Prostate gland (tissue), 2 donors: ENCODE data around the gene FBXO40. TPM values are rescaled to one million over a fixed set of nuclear protein-coding genes. Genes with fewer than 3 reads are reported as not detected.

Source experiments
- DNase-seq: peaks from one replicate; pipeline ENCODE4 v3.0.0-alpha.2; 2019; ENCODE audit warnings: low spot score
- H3K27ac ChIP-seq, 2 donors: fragments of 200-600 bp; sonication (generic); 2 replicates each; pipeline ENCODE4 v1.5.1; 2017 to 2019
- H3K27me3 ChIP-seq: fragments of 200-600 bp; sonication (generic); replicated peaks from 2 replicates; pipeline ENCODE4 v1.5.1; 2019; ENCODE audit not compliant: insufficient read depth
- H3K36me3 ChIP-seq, 2 donors: fragments of 200-600 bp; sonication (generic); 1 replicate in 1 of 2; 2 replicates in 1 of 2; pipeline versions ENCODE4 v1.5.1 to v1.8.1; 2017 to 2019
- H3K4me1 ChIP-seq: fragments of 200-600 bp; sonication (generic); replicated peaks from 2 replicates; pipeline ENCODE4 v1.5.1; 2019
- H3K4me3 ChIP-seq, 2 donors: fragments of 200-600 bp; sonication (generic); 2 replicates each; pipeline ENCODE4 v1.5.1; 2017 to 2019
- H3K9me3 ChIP-seq: fragments of 200-600 bp; sonication (generic); 2 replicates; pipeline ENCODE4 v1.5.1; 2017
- POLR2A ChIP-seq: fragments of 450-650 bp; IDR thresholded peaks from one replicate; pipeline ENCODE4 v1.6.1; 2016; ENCODE audit warnings: antibody characterized with exemption, mild to moderate bottlenecking
- POLR2AphosphoS5 ChIP-seq: sonication (generic); formaldehyde crosslinking; IDR thresholded peaks from one replicate; pipeline ENCODE4 v1.6.1; 2017; ENCODE audit warnings: antibody characterized with exemption
- WGBS: methylation state at CpG from one replicate; pipeline ENCODE4 v1.1.5; 2018; 5-methylcytosine and 5-hydroxymethylcytosine counted together
- intact Hi-C: fragments of 100-400 bp; cut with DNase I; formaldehyde crosslinking; loops from one replicate; pipeline ENCODE4 v1.14.2; 2022
- total RNA-seq, 2 donors: library from RNA; depleted of rRNA; stranded (reverse); fragments of >200 nt; gene quantifications; one replicate each; pipeline ENCODE4 v1.1.0, GENCODE V29; 2016
- TF ChIP-seq, protein P1 (sequence below), 4 experiments: fragments of 200-600 bp in 2 of 4; fragments of 450-650 bp in 2 of 4; sonication (generic) in 2 of 4; IDR thresholded peaks; 1 replicate in 3 of 4; 2 replicates in 1 of 4; pipeline ENCODE4 v1.5.1; 2016 to 2019; ENCODE audit warnings: antibody characterized with exemption in 4 of 4, mild to moderate bottlenecking in 2 of 4, moderate library complexity in 2 of 4

FBXO40 gene
- total RNA-seq, 2 donors from 2014 or later = 0.18 to 0.68 TPM

DNA sequence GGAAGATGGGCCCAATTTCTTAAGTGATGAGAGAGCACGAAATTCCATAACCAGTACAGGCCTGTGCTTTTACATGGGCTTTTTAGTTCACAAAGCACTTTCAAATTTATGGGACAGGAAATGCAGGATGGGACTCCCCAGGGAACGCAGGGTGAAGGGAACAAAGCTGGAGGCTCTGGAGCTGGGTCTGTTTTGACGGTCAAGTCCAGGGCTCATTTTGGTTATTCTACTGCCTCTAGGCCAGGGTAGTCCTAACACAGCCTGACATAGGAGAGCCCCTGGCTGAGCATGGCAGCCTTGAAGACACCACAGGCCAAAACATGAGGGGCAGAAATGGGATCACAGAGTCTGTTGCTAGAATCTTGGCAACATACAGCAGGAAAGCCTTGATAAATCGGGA lies 34.0 kb downstream of the FBXO40 start:
- 58% methylated on average over 4 of the region's 4 CpGs for WGBS
- no peaks in the 10 kb centered on the region for H3K27me3 ChIP-seq
- H3K4me3 ChIP-seq = no peak overlapping the region
- H3K27ac ChIP-seq = no peak overlapping the region
- no peak for DNase-seq
- intact Hi-C loops = no loop called here
- no peak for TF ChIP-seq POLR2AphosphoS5
- TF ChIP-seq, protein P1, sequence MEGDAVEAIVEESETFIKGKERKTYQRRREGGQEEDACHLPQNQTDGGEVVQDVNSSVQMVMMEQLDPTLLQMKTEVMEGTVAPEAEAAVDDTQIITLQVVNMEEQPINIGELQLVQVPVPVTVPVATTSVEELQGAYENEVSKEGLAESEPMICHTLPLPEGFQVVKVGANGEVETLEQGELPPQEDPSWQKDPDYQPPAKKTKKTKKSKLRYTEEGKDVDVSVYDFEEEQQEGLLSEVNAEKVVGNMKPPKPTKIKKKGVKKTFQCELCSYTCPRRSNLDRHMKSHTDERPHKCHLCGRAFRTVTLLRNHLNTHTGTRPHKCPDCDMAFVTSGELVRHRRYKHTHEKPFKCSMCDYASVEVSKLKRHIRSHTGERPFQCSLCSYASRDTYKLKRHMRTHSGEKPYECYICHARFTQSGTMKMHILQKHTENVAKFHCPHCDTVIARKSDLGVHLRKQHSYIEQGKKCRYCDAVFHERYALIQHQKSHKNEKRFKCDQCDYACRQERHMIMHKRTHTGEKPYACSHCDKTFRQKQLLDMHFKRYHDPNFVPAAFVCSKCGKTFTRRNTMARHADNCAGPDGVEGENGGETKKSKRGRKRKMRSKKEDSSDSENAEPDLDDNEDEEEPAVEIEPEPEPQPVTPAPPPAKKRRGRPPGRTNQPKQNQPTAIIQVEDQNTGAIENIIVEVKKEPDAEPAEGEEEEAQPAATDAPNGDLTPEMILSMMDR (IDR thresholded peaks at IDR 0.05) = no peak
- TF ChIP-seq POLR2A = no peak
- no peaks in the 10 kb centered on the region for H3K4me1 ChIP-seq
- H3K36me3 ChIP-seq = no peaks in the 10 kb centered on the region
- no peaks in the 10 kb centered on the region for H3K9me3 ChIP-seq

DNA sequence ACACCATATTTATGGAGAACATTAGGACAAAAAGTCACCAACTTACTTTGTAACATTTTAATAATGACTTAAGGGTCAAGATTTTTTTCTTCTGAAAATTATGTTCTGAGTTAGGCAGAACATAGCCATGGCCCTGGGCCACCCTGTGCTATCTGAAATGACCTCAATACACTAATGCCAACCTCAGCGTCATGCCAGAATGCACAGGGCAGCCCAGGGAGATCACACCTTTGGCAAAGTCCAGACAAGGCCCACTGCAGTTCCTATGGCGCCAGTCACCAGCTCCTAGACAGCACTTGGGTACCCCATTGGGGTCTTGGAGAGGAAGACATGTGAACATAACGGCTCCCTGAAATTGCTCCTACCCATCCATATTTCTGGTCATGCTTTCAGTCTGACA lies 34.4 kb downstream of the FBXO40 start:
- 66% methylated on average over 3 of the region's 3 CpGs for WGBS
- Histone ChIP-seq H3K27ac (no peak overlapping the region), H3K4me1 (no peaks in the 10 kb centered on the region), H3K36me3 (no peaks in the 10 kb centered on the region), H3K4me3 (no peak overlapping the region), H3K9me3 (no peaks in the 10 kb centered on the region), H3K27me3 (no peaks in the 10 kb centered on the region)
- intact Hi-C loops = no loop called here
- no peak for DNase-seq
- TF ChIP-seq, protein P1 (IDR thresholded peaks at IDR 0.05) = no peak
- TF ChIP-seq POLR2AphosphoS5 (no peak), POLR2A (no peak)

DNA sequence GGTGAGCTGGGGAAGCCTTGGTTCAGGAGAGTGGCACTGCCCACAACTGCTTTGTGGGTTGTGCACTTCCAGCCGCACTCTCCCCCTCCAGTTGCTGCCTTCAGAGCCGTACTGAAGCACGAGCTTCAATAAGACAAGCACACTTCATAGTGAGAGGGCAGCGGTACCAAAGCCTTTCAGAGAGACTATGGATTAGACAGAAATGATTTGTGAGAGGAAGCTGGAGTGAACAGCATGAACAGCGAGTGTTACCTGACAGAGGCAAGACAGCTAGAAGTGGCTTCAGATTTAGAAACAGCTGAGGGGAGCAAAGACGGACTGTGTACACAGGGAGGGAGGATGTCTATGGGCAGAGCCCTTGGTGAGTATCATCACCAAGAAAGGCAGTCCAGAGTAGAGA lies 36.4 kb downstream of the FBXO40 start:
- Histone ChIP-seq H3K27ac (no peak overlapping the region), H3K36me3 (no peaks in the 10 kb centered on the region), H3K9me3 (no peaks in the 10 kb centered on the region), H3K4me1 (no peaks in the 10 kb centered on the region), H3K27me3 (no peaks in the 10 kb centered on the region), H3K4me3 (no peak overlapping the region)
- WGBS = 91% methylated on average over 6 of the region's 6 CpGs
- intact Hi-C loops = no loop called here
- DNase-seq = no peak
- TF ChIP-seq, protein P1 (IDR thresholded peaks at IDR 0.05) = no peak
- TF ChIP-seq POLR2AphosphoS5 = no peak
- no peak for TF ChIP-seq POLR2A

DNA sequence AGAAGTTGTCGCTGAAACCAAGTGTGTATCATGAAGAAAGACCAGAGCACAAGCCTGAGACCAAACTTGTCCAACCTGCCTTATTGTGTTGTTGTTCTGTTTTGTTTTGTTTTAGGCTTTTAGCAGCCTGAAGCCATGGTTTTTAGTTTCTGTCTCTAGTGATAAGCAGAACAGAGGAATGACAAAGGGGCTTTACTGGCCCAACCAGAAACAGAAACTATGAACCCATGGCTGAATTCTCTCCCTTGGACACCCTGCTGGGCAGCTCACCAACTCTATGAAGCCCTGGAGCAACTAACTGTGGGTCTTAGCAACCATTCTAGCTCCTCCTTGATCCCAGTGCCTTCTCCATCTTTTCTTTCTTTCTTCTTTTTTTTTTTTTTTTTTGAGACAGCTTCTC lies 37.2 kb downstream of the FBXO40 start:
- H3K4me3 ChIP-seq = no peak overlapping the region
- no peaks in the 10 kb centered on the region for H3K27me3 ChIP-seq
- WGBS = 90% methylated on average over 1 of the region's 1 CpG
- H3K27ac ChIP-seq = no peak overlapping the region
- H3K36me3 ChIP-seq = no peaks in the 10 kb centered on the region
- H3K4me1 ChIP-seq = no peaks in the 10 kb centered on the region
- DNase-seq = no peak
- intact Hi-C loops = no loop called here
- H3K9me3 ChIP-seq = no peaks in the 10 kb centered on the region
- no peak for TF ChIP-seq POLR2A
- TF ChIP-seq, protein P1 (IDR thresholded peaks at IDR 0.05) = no peak
- TF ChIP-seq POLR2AphosphoS5 = no peak

DNA sequence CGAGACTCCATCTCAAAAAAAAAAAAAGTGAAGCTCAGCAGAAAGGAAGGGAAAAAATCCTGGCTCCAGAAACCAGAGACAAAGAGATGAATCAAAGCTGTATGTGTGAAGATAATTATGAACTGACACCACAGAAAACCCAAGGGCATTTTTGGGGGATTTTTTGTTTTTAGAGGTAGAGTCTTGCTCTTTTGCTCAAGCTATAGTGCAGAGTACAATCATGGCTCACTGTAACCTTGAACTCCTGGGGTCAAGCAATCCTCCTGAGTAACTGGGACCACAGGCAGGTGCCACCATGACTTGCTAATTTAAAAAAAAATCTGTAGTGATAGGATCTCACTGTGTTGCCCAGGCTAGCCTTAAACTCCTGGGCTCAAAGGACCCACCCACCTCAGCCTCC lies 44.7 kb downstream of the FBXO40 start:
- no peaks in the 10 kb centered on the region for H3K36me3 ChIP-seq

More for the DNA sequence above, 44.7 kb downstream of the FBXO40 start:
- Histone ChIP-seq H3K4me1 (no peaks in the 10 kb centered on the region), H3K27ac (no peak overlapping the region), H3K4me3 (no peak overlapping the region), H3K9me3 (no peaks in the 10 kb centered on the region), H3K27me3 (no peaks in the 10 kb centered on the region)
- WGBS = 100% methylated on average over 1 of the region's 1 CpG
- no peak for TF ChIP-seq POLR2A
- TF ChIP-seq, protein P1 (IDR thresholded peaks at IDR 0.05) = no peak
- no peak for TF ChIP-seq POLR2AphosphoS5
- DNase-seq = no peak
- intact Hi-C loops = no loop called here
